Activated T-helper 1 cell treated with anti-CD3 and anti-CD28 coated beads, Interleukin-12 subunit alpha, Interleukin-12 subunit beta, Interleukin-2, Interleukin-4 antibody, amounts not matched to agents 30 ng/mL and 10 ng/mL and 1 ng/mL, durations not matched to agents 14 hours and 24 hours and 36 hours (primary cell): ENCODE data around the gene PDCD1. TPM values are rescaled to one million over a fixed set of nuclear protein-coding genes. Genes with fewer than 3 reads are reported as not detected.
"Not testable (repeated sequence)": the region's sequence is repeated elsewhere in the genome, so short reads cannot be mapped to it uniquely, and the experiment has no call there.

ENCODE experiments used
- DNase-seq: peaks from one replicate; pipeline ENCODE4 v3.0.0; 2021; ENCODE audit warnings: low spot score
- H3K27ac Mint-ChIP-seq: one replicate; pipeline ENCODE4 v1.8.0; 2021; ENCODE audit warnings: mild to moderate bottlenecking, mixed read lengths
- H3K27me3 Mint-ChIP-seq: one replicate; pipeline ENCODE4 v1.8.0; 2022; ENCODE audit warnings: mild to moderate bottlenecking, moderate library complexity, mixed read lengths; ENCODE audit not compliant: insufficient read depth
- H3K36me3 Mint-ChIP-seq: one replicate; pipeline ENCODE4 v1.8.0; 2021; ENCODE audit warnings: low read depth, mixed read lengths
- H3K4me1 Mint-ChIP-seq: one replicate; pipeline ENCODE4 v1.8.0; 2021; ENCODE audit warnings: low read depth, mixed read lengths
- H3K4me3 Mint-ChIP-seq: one replicate; pipeline ENCODE4 v1.8.0; 2021; ENCODE audit warnings: mild to moderate bottlenecking, moderate library complexity, mixed read lengths
- H3K9me3 Mint-ChIP-seq: one replicate; pipeline ENCODE4 v1.8.0; 2021; ENCODE audit warnings: mixed read lengths
- intact Hi-C: fragments of 100-400 bp; cut with micrococcal nuclease; formaldehyde crosslinking; loops from one replicate; pipeline ENCODE4 v1.15.1; 2024
- total RNA-seq: library from RNA; stranded (reverse); gene quantifications from 2 replicates; pipeline ENCODE4 v1.2.3, GENCODE V29; 2022

PDCD1 gene
- total RNA-seq, 1 donor from 2014 or later = 67.8 TPM

GRCh38 chr2:241879326-241879725 lies 20.6 kb upstream of the PDCD1 start:
- intact Hi-C loops = loop anchor here (5.0 kb wide), 1 partner anchor 37 kb away; no protein-coding TSS in a partner anchor
- Mint-ChIP-seq H3K27ac (no peak overlapping the region), H3K4me1 (peaks cover 17% of the 10 kb centered on the region), H3K27me3 (no peaks in the 10 kb centered on the region), H3K4me3 (no peak overlapping the region), H3K36me3 (peaks cover under 1% of the 10 kb centered on the region), H3K9me3 (no peaks in the 10 kb centered on the region)
- DNase-seq = no peak

DNA sequence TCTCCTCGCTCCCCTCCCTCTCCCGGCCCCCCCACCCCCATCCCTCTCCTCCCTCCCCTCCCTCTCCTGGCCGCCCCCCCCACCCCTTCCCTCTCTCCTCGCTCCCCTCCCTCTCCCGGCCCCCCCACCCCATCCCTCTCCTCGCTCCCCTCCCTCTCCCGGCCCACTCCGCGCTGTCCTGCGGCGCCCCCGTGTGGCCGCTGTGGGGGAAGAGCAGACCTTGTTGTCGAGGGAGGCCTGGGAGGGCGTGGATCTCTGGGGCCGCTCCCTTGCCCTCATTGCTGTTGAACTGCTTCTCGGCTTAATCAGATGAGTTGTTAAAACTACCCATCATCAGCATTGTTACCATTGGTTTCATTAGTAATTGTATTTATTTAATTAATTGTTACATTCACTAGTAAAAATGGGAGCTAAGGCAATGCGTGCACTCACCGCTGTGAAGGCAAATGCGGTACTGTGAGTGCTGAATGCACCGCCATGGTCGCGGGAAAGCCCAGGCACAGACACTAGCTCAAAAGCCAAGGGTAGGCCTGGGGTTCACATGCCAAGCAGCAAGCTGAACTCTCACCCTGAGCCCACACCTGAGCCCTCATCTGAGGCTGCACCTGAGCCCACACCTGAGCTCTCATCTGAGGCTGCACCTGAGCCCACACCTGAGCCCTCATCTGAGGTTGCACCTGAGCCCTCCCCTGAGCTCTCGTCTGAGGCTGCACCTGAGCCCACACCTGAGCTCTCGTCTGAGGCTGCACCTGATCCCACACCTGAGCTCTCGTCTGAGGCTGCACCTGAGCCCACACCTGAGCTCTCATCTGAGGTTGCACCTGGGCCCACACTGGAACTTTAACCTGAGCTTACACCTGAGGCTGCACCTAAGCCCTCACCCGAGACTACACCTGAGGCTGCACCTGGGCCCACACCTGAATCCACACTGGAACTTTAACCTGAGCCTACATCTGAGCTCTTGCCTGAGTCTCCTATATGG lies 19.6 kb upstream of the PDCD1 start:
- H3K27me3 Mint-ChIP-seq = no peaks in the 10 kb centered on the region
- no peak overlapping the region for H3K27ac Mint-ChIP-seq
- no peaks in the 10 kb centered on the region for H3K36me3 Mint-ChIP-seq
- DNase-seq = peak; percentile 73
- peaks cover 17% of the 10 kb centered on the region for H3K4me1 Mint-ChIP-seq
- no peak overlapping the region for H3K4me3 Mint-ChIP-seq
- no peaks in the 10 kb centered on the region for H3K9me3 Mint-ChIP-seq
- intact Hi-C loops = loop anchor here (5.0 kb wide), 1 partner anchor 36 kb away; no protein-coding TSS in a partner anchor

DNA sequence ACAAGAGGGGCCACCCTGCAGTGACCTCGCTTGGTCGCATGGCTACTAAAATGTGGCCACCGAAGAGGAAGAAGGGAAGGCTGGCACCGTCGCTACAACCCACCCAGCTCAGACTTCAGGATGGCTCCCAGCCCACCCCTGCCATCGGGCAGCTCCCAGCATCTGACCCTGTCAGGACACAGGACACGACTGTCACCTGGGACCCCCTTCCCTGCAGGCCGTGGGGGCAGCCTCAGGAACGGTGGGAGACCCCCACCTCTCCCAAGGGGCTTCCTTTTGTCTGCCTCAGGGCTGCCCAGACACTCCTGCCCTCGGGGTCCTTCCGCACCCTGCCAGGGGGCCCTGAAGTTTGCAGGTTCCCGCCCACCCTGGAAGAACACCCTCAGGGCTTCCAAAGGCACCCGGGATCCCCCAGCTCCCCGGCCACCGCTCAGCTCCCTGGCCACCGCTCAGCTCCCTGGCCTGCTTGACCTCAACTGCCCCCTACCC lies 18.5 kb upstream of the PDCD1 start:
- intact Hi-C loops = loop anchor here (5.0 kb wide), 1 partner anchor 35 kb away; no protein-coding TSS in a partner anchor
- peaks cover 8% of the 10 kb centered on the region for H3K4me1 Mint-ChIP-seq
- H3K27me3 Mint-ChIP-seq = no peaks in the 10 kb centered on the region
- no peak overlapping the region for H3K4me3 Mint-ChIP-seq
- no peaks in the 10 kb centered on the region for H3K36me3 Mint-ChIP-seq
- H3K9me3 Mint-ChIP-seq = no peaks in the 10 kb centered on the region
- no peak for DNase-seq
- H3K27ac Mint-ChIP-seq = no peak overlapping the region

DNA sequence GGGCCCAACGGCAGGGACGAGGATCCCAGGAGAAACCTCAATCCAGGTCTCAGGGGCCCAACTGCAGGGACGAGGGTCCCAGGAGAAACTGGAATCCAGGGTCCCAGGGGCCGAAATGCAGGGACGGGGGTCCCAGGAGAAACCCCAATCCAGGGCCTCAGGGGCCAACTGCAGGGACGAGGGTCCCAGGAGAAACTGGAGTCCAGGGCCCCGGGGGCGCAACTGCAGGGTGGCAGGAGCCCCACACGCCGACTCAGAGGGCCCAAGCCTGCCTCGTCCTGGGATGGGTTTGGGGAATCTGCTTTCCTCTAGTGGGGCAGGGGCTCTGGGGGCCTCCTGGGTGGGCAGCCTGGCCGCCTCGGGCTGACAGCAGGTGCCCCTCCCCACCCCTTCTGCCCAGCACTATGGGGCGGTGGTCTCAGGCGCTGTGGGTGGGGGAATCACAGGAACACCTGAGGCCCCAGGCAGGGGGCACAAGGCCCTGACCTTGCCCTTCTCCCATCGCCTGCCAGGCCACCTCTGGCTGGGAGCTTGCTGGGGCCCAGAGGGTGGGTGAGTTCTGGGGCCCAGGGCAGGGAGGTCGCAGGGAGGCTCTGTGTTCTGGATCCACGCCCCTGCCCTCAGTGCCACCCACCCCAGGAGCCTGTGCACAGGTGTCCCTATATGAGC lies 18.0 kb upstream of the PDCD1 start:
- DNase-seq = no peak
- H3K9me3 Mint-ChIP-seq = no peaks in the 10 kb centered on the region
- H3K4me3 Mint-ChIP-seq = no peak overlapping the region
- no peaks in the 10 kb centered on the region for H3K27me3 Mint-ChIP-seq
- H3K36me3 Mint-ChIP-seq = no peaks in the 10 kb centered on the region
- intact Hi-C loops = loop anchor here (5.0 kb wide), 1 partner anchor 34 kb away; no protein-coding TSS in a partner anchor
- peaks cover 6% of the 10 kb centered on the region for H3K4me1 Mint-ChIP-seq
- H3K27ac Mint-ChIP-seq = no peak overlapping the region

- intact Hi-C loops = loop anchor here (5.0 kb wide), 1 partner anchor 34 kb away; no protein-coding TSS in a partner anchor
- H3K27me3 Mint-ChIP-seq, H3K36me3 Mint-ChIP-seq, H3K4me1 Mint-ChIP-seq, H3K4me3 Mint-ChIP-seq, DNase-seq, H3K27ac Mint-ChIP-seq, H3K9me3 Mint-ChIP-seq: not testable (repeated sequence)
Measured at GRCh38 chr2:241875754-241876527, 17.2 kb upstream of the PDCD1 start.

DNA sequence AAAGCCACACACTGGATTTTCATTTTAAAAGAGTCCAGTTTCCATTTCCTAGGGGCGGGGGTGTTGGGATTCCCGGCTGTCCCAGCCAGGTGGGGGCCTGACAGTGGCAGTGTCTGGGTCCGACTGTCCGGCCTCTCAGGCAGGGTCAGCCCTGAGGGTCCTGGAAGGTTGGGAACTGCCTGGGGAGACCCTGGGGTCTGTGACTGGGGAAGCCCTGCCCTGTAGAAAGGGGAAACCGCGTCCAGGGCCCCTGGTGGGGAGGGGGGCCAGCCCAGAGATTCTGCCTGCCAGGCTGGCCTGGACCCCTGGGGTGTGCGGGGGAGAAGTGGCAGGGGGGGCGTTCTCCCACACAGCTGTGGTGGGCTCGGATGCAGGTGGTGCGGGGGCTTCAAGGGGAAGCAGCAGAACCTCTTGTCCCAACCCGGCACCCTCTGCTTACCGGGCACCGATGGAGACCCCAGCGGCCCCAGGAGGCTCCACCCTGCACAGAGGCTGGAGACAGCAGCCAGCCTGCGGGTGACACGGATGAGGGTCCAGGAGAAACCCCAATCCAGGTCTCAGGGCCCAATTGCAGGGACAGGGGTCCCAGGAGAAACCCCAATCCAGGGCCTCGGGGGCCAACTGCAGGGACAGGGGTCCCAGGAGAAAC lies 15.7 kb upstream of the PDCD1 start:
- no peaks in the 10 kb centered on the region for H3K9me3 Mint-ChIP-seq
- intact Hi-C loops = no loop called here

GRCh38 chr2:241873803-241874110 lies 15.1 kb upstream of the PDCD1 start:
- no peak for DNase-seq
- peaks cover 6% of the 10 kb centered on the region for H3K4me1 Mint-ChIP-seq
- H3K27ac Mint-ChIP-seq = no peak overlapping the region
- no peak overlapping the region for H3K4me3 Mint-ChIP-seq
- H3K9me3 Mint-ChIP-seq = no peaks in the 10 kb centered on the region
- no peaks in the 10 kb centered on the region for H3K36me3 Mint-ChIP-seq
- intact Hi-C loops = no loop called here
- no peaks in the 10 kb centered on the region for H3K27me3 Mint-ChIP-seq

More for the DNA sequence above, 15.7 kb upstream of the PDCD1 start:
- Mint-ChIP-seq H3K27me3 (no peaks in the 10 kb centered on the region), H3K4me3 (no peak overlapping the region), H3K27ac (no peak overlapping the region), H3K4me1 (no peaks in the 10 kb centered on the region), H3K36me3 (no peaks in the 10 kb centered on the region)
- DNase-seq = no peak

- Mint-ChIP-seq H3K36me3 (no peaks in the 10 kb centered on the region), H3K4me1 (peaks cover 11% of the 10 kb centered on the region), H3K4me3 (no peak overlapping the region), H3K9me3 (no peaks in the 10 kb centered on the region), H3K27ac (no peak overlapping the region), H3K27me3 (no peaks in the 10 kb centered on the region)
- intact Hi-C loops = no loop called here
- DNase-seq = no peak
Measured at GRCh38 chr2:241873081-241873802, 14.5 kb upstream of the PDCD1 start.

GRCh38 chr2:241872313-241872642 lies 13.6 kb upstream of the PDCD1 start:
- no peak overlapping the region for H3K27ac Mint-ChIP-seq
- H3K4me3 Mint-ChIP-seq = no peak overlapping the region
- H3K27me3 Mint-ChIP-seq = no peaks in the 10 kb centered on the region
- no peaks in the 10 kb centered on the region for H3K9me3 Mint-ChIP-seq
- no peak for DNase-seq
- H3K4me1 Mint-ChIP-seq = peaks cover 13% of the 10 kb centered on the region
- intact Hi-C loops = no loop called here
- no peaks in the 10 kb centered on the region for H3K36me3 Mint-ChIP-seq

DNA sequence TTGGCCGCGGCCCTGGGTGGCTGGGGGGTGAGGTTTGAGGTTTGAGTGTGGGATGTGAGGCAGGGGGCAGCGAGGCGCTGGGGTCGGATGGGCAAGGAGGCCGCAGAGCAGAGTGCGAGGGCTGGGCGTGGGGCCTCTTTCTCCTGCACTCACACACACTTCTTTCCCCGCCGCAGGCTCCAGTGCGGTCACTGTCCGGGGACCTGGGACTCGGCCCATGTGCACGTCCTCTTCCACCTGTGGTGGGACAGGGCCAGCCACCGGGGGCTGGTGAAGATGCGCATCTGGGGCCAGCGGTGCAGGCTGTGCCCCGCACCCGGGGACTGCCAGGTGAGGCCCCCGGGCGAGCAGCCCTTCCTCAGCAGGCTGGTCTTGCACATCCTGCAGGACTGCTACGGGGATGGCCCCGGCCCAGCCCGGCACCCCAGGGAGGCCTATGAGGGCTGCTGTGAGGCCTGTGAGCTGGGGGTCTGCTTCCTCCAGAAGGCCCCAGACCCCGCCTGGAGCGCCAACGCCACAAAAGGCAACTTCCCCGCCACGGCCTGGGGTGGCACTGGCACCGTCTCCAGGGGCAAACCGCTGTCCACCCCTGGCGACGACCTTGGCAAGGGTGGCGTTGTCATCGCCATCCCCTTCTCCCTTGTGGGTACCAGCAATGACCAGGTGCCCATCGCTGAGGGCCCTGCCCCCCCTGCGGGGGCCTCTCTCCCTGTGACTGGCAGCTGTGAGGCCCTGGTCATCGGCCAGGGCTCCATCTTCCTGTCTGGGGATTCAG lies 13.0 kb upstream of the PDCD1 start:
- Mint-ChIP-seq H3K27ac (no peak overlapping the region), H3K36me3 (no peaks in the 10 kb centered on the region), H3K4me1 (peaks cover 13% of the 10 kb centered on the region), H3K9me3 (no peaks in the 10 kb centered on the region), H3K4me3 (no peak overlapping the region), H3K27me3 (no peaks in the 10 kb centered on the region)
- intact Hi-C loops = no loop called here
- DNase-seq = no peak
